Cardiac muscle cell (in vitro differentiated cells and primary cell): Measurements from ENCODE around the gene PCDHA4. TPM values are rescaled to one million over a fixed set of nuclear protein-coding genes. Genes with fewer than 3 reads are reported as not detected.
"Not testable (repeated sequence)": the region's sequence is repeated elsewhere in the genome, so short reads cannot be mapped to it uniquely, and the experiment has no call there.

ENCODE experiments used
- DNase-seq, 2 donors: peaks; one replicate each; pipeline versions ENCODE4 v3.0.0 to v3.0.0-alpha.2; 2010 to 2017; ENCODE audit warnings: low read depth in 1 of 2, low spot score in 1 of 2
- H3K27ac ChIP-seq: fragments of 200-600 bp; sonication (generic); 2 replicates; pipeline ENCODE4 v1.5.1; 2016
- H3K27me3 ChIP-seq: fragments of 200-600 bp; sonication (generic); 2 replicates; pipeline ENCODE4 v1.6.0; 2016; ENCODE audit warnings: control low read depth
- H3K36me3 ChIP-seq: fragments of 200-600 bp; sonication (generic); 2 replicates; pipeline ENCODE4 v1.5.1; 2016; ENCODE audit warnings: control low read depth
- H3K4me1 ChIP-seq: fragments of 200-600 bp; sonication (generic); 2 replicates; pipeline ENCODE4 v1.8.1; 2017; ENCODE audit warnings: low read depth, mild to moderate bottlenecking, mixed run types
- H3K4me3 ChIP-seq: fragments of 200-600 bp; sonication (generic); 2 replicates; pipeline ENCODE4 v1.5.1; 2016; ENCODE audit warnings: mild to moderate bottlenecking
- H3K9me3 ChIP-seq: fragments of 200-600 bp; sonication (generic); 2 replicates; pipeline ENCODE4 v1.5.1; 2017; ENCODE audit warnings: low read depth, mild to moderate bottlenecking, control low read depth
- polyA plus RNA-seq: library from polyadenylated mRNA; unstranded; fragments of >200 nt; fragmentation: Nextera tagmentation; extraction: Ambion mirVana; gene quantifications from 2 replicates; pipeline ENCODE4 v1.2.1, GENCODE V29; 2016
- total RNA-seq: library from RNA; depleted of rRNA; stranded (reverse); fragments of >200 nt; gene quantifications from 2 replicates; pipeline ENCODE4 v1.2.3, GENCODE V29; 2016
- TF ChIP-seq, protein P1 (sequence below): IDR thresholded peaks from 2 replicates; pipeline ENCODE4 v1.5.1; 2012; ENCODE audit warnings: low read depth, mild to moderate bottlenecking, low read length

PCDHA4 gene
- total and polyA plus RNA-seq, 2 experiments from 2014 or later: 6.1 to 14.2 TPM

DNA sequence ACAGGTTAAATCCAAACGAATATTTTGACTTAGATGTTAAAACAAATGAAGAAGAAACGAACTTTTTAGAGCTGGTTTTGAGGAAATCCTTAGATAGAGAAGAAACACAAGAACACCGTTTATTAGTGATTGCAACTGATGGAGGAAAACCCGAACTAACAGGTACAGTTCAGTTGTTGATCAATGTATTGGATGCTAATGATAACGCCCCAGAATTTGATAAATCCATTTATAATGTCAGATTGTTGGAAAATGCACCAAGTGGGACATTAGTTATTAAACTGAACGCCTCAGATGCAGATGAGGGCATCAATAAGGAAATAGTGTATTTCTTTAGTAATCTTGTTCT lies 15.4 kb downstream of the PCDHA4 start:
- DNase-seq: no peak
- Histone ChIP-seq H3K9me3 (no peaks in the 10 kb centered on the region), H3K36me3 (no peaks in the 10 kb centered on the region), H3K4me3 (no peak overlapping the region), H3K27me3 (no peaks in the 10 kb centered on the region), H3K4me1 (no peaks in the 10 kb centered on the region), H3K27ac (no peak overlapping the region)
- TF ChIP-seq, protein P1, sequence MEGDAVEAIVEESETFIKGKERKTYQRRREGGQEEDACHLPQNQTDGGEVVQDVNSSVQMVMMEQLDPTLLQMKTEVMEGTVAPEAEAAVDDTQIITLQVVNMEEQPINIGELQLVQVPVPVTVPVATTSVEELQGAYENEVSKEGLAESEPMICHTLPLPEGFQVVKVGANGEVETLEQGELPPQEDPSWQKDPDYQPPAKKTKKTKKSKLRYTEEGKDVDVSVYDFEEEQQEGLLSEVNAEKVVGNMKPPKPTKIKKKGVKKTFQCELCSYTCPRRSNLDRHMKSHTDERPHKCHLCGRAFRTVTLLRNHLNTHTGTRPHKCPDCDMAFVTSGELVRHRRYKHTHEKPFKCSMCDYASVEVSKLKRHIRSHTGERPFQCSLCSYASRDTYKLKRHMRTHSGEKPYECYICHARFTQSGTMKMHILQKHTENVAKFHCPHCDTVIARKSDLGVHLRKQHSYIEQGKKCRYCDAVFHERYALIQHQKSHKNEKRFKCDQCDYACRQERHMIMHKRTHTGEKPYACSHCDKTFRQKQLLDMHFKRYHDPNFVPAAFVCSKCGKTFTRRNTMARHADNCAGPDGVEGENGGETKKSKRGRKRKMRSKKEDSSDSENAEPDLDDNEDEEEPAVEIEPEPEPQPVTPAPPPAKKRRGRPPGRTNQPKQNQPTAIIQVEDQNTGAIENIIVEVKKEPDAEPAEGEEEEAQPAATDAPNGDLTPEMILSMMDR: no peak

DNA sequence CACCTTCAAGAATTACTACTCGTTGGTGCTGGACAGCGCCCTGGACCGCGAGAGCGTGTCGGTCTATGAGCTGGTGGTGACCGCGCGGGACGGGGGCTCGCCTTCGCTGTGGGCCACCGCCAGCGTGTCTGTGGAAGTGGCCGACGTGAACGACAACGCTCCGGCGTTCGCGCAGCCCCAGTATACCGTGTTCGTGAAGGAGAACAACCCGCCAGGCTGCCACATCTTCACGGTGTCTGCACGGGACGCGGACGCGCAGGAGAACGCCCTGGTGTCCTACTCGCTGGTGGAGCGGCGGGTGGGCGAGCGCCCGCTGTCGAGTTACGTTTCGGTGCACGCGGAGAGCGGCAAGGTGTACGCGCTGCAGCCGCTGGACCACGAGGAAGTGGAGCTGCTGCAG lies 16.1 kb downstream of the PCDHA4 start:
- not testable (repeated sequence) for DNase-seq, H3K4me1 ChIP-seq, H3K27me3 ChIP-seq, H3K36me3 ChIP-seq, H3K4me3 ChIP-seq, H3K27ac ChIP-seq, H3K9me3 ChIP-seq

DNA sequence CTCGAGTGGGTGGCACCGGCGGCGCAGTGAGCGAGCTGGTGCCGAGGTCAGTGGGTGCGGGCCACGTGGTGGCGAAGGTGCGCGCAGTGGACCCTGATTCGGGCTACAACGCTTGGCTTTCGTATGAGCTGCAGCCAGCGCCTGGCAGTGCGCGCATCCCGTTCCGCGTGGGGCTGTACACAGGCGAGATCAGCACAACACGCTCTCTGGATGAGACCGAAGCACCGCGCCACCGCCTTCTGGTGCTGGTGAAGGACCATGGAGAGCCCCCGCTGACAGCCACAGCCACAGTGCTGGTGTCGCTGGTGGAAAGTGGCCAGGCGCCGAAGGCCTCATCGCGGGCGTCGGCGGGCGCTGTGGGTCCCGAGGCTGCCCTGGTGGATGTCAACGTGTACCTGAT lies 16.6 kb downstream of the PCDHA4 start:
- no peaks in the 10 kb centered on the region for H3K9me3 ChIP-seq
- H3K36me3 ChIP-seq: no peaks in the 10 kb centered on the region
- no peaks in the 10 kb centered on the region for H3K4me1 ChIP-seq
- no peaks in the 10 kb centered on the region for H3K27me3 ChIP-seq
- TF ChIP-seq, protein P1: no peak
- H3K27ac ChIP-seq: no peak overlapping the region
- DNase-seq: no peak
- no peak overlapping the region for H3K4me3 ChIP-seq

DNA sequence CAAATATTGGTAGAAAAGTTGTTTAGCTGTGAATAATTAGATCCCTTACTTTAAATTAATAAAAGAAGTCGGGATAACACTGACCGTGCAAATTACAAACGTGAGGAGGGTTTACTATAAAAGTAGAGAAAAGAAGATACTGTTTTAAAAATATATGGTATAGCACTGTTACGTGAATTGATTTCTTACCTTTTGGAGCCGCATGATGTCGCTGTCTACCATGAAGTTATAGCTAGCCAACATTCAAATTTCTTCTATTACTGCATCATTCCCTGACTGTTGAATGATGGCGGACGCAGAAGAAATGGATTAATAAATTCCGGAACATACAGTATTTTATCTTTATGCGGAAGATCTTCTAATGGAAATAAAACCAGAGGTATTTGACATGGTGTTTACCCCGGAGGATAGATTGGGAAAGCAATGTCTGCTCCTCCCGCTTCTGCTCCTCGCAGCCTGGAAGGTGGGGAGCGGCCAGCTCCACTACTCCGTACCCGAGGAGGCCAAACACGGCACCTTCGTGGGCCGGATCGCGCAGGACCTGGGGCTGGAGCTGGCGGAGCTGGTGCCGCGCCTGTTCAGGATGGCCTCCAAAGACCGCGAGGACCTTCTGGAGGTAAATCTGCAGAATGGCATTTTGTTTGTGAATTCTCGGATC lies 21.0 kb downstream of the PCDHA4 start, which contains the start of gene PCDHA6:
TSS of gene PCDHA6 (plus strand) at position 257 of the 658 bp plus-strand sequence. CDS start at position 389, 132 bp downstream.
- Histone ChIP-seq H3K4me3 (peak within 1 kb of the TSS; percentile 51), H3K9me3 (no peaks in the 10 kb centered on the region), H3K27ac (no peak within 1 kb of the TSS), H3K27me3 (no peaks in the 10 kb centered on the region), H3K4me1 (no peaks in the 10 kb centered on the region), H3K36me3 (no peaks in the 10 kb centered on the region)
- TF ChIP-seq, protein P1: no peak
- peak in 1 of 2 donors; percentile 47 for DNase-seq

DNA sequence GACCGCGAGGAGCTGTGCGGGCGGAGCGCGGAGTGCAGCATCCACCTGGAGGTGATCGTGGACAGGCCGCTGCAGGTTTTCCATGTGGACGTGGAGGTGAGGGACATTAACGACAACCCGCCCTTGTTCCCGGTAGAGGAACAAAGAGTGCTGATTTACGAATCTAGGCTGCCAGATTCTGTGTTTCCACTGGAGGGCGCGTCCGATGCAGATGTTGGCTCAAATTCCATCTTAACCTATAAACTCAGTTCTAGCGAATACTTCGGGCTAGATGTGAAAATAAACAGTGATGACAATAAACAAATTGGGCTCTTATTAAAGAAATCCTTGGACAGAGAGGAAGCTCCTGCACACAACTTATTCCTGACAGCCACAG lies 21.5 kb downstream of the PCDHA4 start:
- H3K27ac ChIP-seq: no peak overlapping the region
- H3K27me3 ChIP-seq: no peaks in the 10 kb centered on the region
- peak overlapping the region; percentile 51 for H3K4me3 ChIP-seq
- H3K9me3 ChIP-seq: no peaks in the 10 kb centered on the region
- no peaks in the 10 kb centered on the region for H3K4me1 ChIP-seq
- DNase-seq: peak in 1 of 2 donors; percentile 31
- H3K36me3 ChIP-seq: no peaks in the 10 kb centered on the region
- TF ChIP-seq, protein P1: no peak

DNA sequence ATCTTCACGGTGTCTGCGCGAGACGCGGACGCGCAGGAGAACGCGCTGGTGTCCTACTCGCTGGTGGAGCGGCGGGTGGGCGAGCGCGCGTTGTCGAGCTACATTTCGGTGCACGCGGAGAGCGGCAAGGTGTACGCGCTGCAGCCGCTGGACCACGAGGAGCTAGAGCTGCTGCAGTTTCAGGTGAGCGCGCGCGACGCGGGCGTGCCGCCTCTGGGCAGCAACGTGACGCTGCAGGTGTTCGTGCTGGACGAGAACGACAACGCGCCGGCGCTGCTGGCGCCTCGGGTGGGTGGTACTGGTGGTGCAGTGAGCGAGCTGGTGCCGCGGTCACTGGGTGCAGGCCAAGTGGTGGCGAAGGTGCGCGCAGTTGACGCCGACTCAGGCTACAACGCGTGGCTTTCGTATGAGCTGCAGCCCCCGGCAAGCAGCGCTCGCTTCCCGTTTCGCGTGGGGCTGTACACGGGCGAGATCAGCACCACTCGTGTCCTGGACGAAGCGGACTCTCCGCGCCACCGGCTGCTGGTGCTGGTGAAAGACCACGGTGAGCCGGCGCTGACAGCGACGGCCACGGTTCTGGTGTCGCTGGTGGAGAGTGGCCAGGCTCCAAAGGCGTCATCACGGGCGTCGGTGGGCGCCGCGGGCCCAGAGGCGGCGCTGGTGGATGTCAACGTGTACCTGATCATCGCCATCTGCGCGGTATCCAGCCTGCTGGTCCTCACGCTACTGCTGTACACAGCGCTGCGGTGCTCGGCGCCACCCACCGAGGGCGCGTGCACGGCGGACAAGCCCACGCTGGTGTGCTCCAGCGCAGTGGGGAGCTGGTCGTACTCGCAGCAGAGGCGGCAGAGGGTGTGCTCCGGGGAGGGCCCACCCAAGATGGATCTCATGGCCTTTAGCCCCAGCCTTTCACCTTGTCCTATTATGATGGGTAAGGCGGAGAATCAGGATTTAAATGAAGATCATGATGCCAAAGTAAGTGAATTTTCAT lies 22.9 kb downstream of the PCDHA4 start:
- H3K4me3 ChIP-seq, H3K4me1 ChIP-seq, H3K27ac ChIP-seq, DNase-seq, H3K27me3 ChIP-seq, H3K36me3 ChIP-seq, H3K9me3 ChIP-seq: not testable (repeated sequence)
